Measurements from ENCODE around the gene CLEC19A. TPM values are rescaled to one million over a fixed set of nuclear protein-coding genes. Genes with fewer than 3 reads are reported as not detected.

The CLEC19A gene
- polyA plus RNA-seq, 1 experiment: not detected

DNA sequence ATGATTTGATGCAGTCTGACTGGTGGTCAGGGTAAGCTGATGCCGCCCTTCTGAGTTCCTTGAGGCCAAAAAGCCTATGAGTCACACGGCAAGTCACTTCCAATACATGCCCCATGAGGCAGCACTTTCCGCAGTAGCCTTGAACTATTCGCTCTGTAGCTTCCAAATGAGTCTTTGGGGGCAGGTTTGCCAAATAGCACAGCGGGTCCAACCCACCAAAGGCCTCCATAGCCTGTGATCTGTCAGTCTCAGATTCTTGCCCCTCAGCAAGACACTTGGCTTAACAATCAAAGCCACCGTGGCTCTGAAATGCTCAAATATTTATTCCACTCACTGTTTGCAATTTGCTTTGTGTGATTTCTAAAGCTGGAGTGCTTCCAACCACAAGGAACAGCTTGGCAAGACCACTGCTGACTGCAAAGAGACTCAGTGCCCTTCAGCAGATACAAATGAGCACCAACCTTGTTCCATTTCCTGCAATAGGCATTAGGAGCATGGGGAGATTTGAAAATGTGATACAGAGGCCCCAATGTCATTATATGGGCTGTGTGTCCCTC lies 45.4 kb downstream of the CLEC19A start:
- CTCF ChIA-PET: no interaction called here
- POLR2A ChIA-PET: no interaction called here
- Histone ChIP-seq H3K36me3 (ENCODE audit: control insufficient read depth, insufficient read depth, low read length) (no peaks in the 10 kb centered on the region), H3K27me3 (ENCODE audit: control insufficient read depth, insufficient read depth, low read length) (no peaks in the 10 kb centered on the region), H3K4me3 (ENCODE audit: low read depth, low read length) (no peak overlapping the region)
- TF ChIP-seq, protein P1, sequence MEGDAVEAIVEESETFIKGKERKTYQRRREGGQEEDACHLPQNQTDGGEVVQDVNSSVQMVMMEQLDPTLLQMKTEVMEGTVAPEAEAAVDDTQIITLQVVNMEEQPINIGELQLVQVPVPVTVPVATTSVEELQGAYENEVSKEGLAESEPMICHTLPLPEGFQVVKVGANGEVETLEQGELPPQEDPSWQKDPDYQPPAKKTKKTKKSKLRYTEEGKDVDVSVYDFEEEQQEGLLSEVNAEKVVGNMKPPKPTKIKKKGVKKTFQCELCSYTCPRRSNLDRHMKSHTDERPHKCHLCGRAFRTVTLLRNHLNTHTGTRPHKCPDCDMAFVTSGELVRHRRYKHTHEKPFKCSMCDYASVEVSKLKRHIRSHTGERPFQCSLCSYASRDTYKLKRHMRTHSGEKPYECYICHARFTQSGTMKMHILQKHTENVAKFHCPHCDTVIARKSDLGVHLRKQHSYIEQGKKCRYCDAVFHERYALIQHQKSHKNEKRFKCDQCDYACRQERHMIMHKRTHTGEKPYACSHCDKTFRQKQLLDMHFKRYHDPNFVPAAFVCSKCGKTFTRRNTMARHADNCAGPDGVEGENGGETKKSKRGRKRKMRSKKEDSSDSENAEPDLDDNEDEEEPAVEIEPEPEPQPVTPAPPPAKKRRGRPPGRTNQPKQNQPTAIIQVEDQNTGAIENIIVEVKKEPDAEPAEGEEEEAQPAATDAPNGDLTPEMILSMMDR (IDR thresholded peaks at IDR 0.05; ENCODE audit: insufficient read depth, low read depth, low read length): no peak
- no peak for DNase-seq (ENCODE audit: low read depth)

DNA sequence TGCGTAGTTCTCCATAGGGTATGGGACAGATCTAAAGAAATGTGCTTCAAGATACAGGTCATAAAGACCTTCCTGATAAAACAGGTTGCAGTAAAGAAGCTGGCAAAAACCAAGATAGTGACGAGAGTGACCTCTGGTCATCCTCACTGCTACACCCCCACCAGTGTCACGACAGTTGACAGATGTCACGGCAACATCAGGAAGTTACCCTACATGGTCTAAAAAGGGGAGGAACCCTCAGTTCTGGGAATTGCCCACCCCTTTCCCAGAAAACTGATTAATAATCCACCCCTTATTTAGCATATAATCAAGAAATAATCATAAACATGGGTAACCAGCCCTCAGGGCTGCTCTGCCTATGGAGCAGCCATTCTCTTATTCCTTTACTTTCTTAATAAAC lies 46.3 kb downstream of the CLEC19A start:
- H3K4me3 ChIP-seq (ENCODE audit: low read depth, low read length): no peak overlapping the region
- H3K36me3 ChIP-seq (ENCODE audit: control insufficient read depth, insufficient read depth, low read length): no peaks in the 10 kb centered on the region
- ChIA-PET POLR2A (no interaction called here), CTCF (no interaction called here)
- TF ChIP-seq, protein P1 (IDR thresholded peaks at IDR 0.05; ENCODE audit: insufficient read depth, low read depth, low read length): no peak
- H3K27me3 ChIP-seq (ENCODE audit: control insufficient read depth, insufficient read depth, low read length): no peaks in the 10 kb centered on the region
- no peak for DNase-seq (ENCODE audit: low read depth)

DNA sequence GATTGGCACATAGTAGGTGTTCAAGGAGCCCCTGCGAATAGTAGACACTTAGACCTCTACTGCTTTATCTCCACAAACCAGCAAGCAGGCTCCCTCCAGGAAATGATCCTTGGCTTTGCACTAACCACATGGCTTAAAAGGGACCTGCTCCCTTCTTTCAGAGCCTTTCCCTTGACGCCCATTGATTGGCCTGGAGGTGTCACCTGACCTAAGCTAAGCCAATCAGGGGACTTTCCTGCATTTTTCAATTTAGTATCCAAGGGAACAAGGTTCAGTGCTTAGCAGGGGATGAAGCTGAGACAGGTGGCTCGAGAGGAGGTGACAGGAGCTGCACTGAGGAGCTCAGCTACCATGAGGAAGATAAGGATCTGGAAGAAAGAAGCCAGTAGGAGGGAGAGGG lies 52.8 kb downstream of the CLEC19A start:
- POLR2A ChIA-PET: no interaction called here
- CTCF ChIA-PET: no interaction called here
- H3K4me3 ChIP-seq (ENCODE audit: low read depth, low read length): no peak overlapping the region
- no peaks in the 10 kb centered on the region for H3K27me3 ChIP-seq (ENCODE audit: control insufficient read depth, insufficient read depth, low read length)
- H3K36me3 ChIP-seq (ENCODE audit: control insufficient read depth, insufficient read depth, low read length): no peaks in the 10 kb centered on the region
- TF ChIP-seq, protein P1 (IDR thresholded peaks at IDR 0.05; ENCODE audit: insufficient read depth, low read depth, low read length): no peak
- no peak for DNase-seq (ENCODE audit: low read depth)

DNA sequence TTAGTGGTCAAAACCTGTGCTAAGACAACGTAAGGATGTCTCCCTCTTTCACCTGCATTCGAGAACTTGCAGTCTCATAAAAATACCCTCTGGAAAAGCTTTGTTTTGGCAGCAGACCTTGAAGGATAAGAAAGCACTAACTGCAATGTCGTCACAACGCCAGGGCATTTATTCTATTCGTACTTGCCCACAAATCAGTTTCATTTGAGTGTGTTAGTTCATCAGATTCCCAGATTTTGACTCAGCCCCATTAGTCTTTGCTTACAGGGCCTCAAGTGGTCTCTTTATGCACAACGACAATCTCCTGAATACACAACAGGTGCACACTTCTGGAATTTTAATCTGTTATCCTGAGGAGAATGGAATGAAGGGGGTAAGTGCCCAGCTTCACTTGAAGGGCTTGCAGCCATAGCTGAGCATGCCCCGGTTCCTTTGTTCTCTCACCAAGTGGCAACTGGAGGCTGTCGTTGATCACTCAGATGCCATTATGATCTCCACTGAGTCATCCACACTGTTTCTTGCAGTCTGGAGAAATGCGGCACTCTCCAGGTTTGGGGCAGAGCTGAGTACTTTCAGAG lies 58.8 kb downstream of the CLEC19A start:
- TF ChIP-seq, protein P1 (IDR thresholded peaks at IDR 0.05; ENCODE audit: insufficient read depth, low read depth, low read length): no peak
- Histone ChIP-seq H3K27me3 (ENCODE audit: control insufficient read depth, insufficient read depth, low read length) (no peaks in the 10 kb centered on the region), H3K4me3 (ENCODE audit: low read depth, low read length) (no peak overlapping the region), H3K36me3 (ENCODE audit: control insufficient read depth, insufficient read depth, low read length) (no peaks in the 10 kb centered on the region)
- POLR2A ChIA-PET: no interaction called here
- no peak for DNase-seq (ENCODE audit: low read depth)
- CTCF ChIA-PET: interaction anchor here (0.5 to 0.8 kb wide), 2 partner anchors 27 to 67 kb away, joined by 3 read pairs; no protein-coding TSS in a partner anchor

DNA sequence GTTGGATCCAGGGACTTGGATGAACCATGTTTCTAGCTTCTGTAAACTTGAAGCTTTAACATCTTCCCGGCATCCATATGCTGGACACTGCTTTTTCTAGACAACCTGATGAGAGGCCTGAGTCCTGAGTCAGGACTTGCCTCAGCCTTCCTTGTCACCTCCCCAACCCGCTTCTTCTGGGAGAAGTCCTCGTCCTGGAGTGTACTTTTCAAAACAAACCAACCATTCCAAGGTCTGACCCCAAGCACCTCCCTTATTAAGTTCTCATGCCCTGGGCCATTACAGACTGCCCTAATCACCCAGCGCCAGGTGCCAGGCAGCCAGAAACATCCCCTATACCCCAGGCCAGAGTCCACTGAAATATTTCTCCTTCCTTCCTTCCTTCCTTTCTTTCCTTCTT lies 59.4 kb downstream of the CLEC19A start:
- H3K4me3 ChIP-seq (ENCODE audit: low read depth, low read length): no peak overlapping the region
- H3K27me3 ChIP-seq (ENCODE audit: control insufficient read depth, insufficient read depth, low read length): no peaks in the 10 kb centered on the region
- ChIA-PET POLR2A (no interaction called here), CTCF (interaction anchor here (0.6 to 0.8 kb wide), 2 partner anchors 66 to 75 kb away, joined by 3 read pairs; no protein-coding TSS in a partner anchor)
- no peaks in the 10 kb centered on the region for H3K36me3 ChIP-seq (ENCODE audit: control insufficient read depth, insufficient read depth, low read length)
- no peak for DNase-seq (ENCODE audit: low read depth)
- TF ChIP-seq, protein P1 (IDR thresholded peaks at IDR 0.05; ENCODE audit: insufficient read depth, low read depth, low read length): no peak
